HS-5 (cell line): ENCODE data around the gene DGKZ.
"Not testable (repeated sequence)": the region's sequence is repeated elsewhere in the genome, so short reads cannot be mapped to it uniquely, and the experiment has no call there.

Experiments used
- DNase-seq: peaks from one replicate; pipeline ENCODE4 v3.0.0-alpha.2; 2012; ENCODE audit warnings: low read depth

The DGKZ gene

GRCh38 chr11:46367244-46367915 lies 20.1 kb downstream of the DGKZ start:
- no peak for DNase-seq

- no peak for DNase-seq
These were observed 20.6 kb downstream of the DGKZ start for GRCh38 chr11:46367916-46368267.

GRCh38 chr11:46369458-46370152 lies 22.3 kb downstream of the DGKZ start:
- no peak for DNase-seq

- DNase-seq, result no peak
These were observed 23.0 kb downstream of the DGKZ start for GRCh38 chr11:46370253-46370652.

GRCh38 chr11:46371262-46371661 lies 24.0 kb downstream of the DGKZ start:
- not testable (repeated sequence) for DNase-seq

- DNase-seq, result no peak
These were observed 24.8 kb downstream of the DGKZ start for GRCh38 chr11:46372086-46372485.

- DNase-seq, result not testable (repeated sequence)
These were observed 25.2 kb downstream of the DGKZ start for GRCh38 chr11:46372501-46372900.

- DNase-seq, result no peak
These were observed 26.8 kb downstream of the DGKZ start for GRCh38 chr11:46373787-46374740.

GRCh38 chr11:46374815-46375214 lies 27.6 kb downstream of the DGKZ start:
- no peak for DNase-seq

- no peak for DNase-seq
These were observed 28.3 kb downstream of the DGKZ start for GRCh38 chr11:46375392-46376101.

- no peak for DNase-seq
These were observed 29.2 kb downstream of the DGKZ start for GRCh38 chr11:46376258-46377050.

- DNase-seq, result no peak
These were observed 30.0 kb downstream of the DGKZ start for GRCh38 chr11:46377290-46377689.

- DNase-seq, result no peak
These were observed 30.6 kb downstream of the DGKZ start for GRCh38 chr11:46377831-46378230.

- DNase-seq, result no peak
These were observed 31.0 kb downstream of the DGKZ start for GRCh38 chr11:46378296-46378695.

- no peak for DNase-seq
These were observed 31.7 kb downstream of the DGKZ start for GRCh38 chr11:46378811-46379481.

- not testable (repeated sequence) for DNase-seq
These were observed 32.4 kb downstream of the DGKZ start for GRCh38 chr11:46379482-46380293.

GRCh38 chr11:46380340-46381047 lies 33.2 kb downstream of the DGKZ start:
- no peak for DNase-seq

- DNase-seq, result no peak
These were observed 34.0 kb downstream of the DGKZ start, which contains the start of gene MDK for GRCh38 chr11:46381048-46381818. Gene MDK (plus strand): TSS chr11:46381669. CDS start chr11:46382058, 389 bp downstream.
